ENCODE measurements around the gene DPP3. TPM values are rescaled to one million over a fixed set of nuclear protein-coding genes. Genes with fewer than 3 reads are reported as not detected.
A peak's percentile ranks its signal among the peaks of the same experiment; 100 is the strongest.
"Not testable (repeated sequence)": the region's sequence is repeated elsewhere in the genome, so short reads cannot be mapped to it uniquely, and the experiment has no call there.

Gene DPP3
- 33.9 TPM for total RNA-seq (2013)
- polyA plus RNA-seq (10 to 100 TPM; 22.4 to 37.0 (median 26.7) TPM), polyA minus RNA-seq (49.9 and 59.0 TPM in 2 replicates), total RNA-seq (4.1 to 21.8 (median 17.3) reads per million in 11 experiments)

- under 1% methylated on average over 53 of the region's 62 CpGs for WGBS (ENCODE audit: insufficient coverage)
Measured at GRCh38 chr11:66480117-66480938, at the start of gene DPP3. Gene DPP3 (plus strand): TSS chr11:66480434. CDS start chr11:66482201, 1,767 bp downstream.

GRCh38 chr11:66431287-66431686, 48.9 kb upstream of the DPP3 start:
- H3K79me2 ChIP-seq (ENCODE audit: insufficient read depth, low read length); H3K27me3 Mint-ChIP-seq (ENCODE audit: low read depth in 3 of 3); H3K9me3 ChIP-seq (replicated peaks in 1 of 2; ENCODE audit: control insufficient read depth in 1 of 2, insufficient read depth in 1 of 2, low read length in 2 of 2); H3K4me3 Mint-ChIP-seq; H3K27me3 ChIP-seq (ENCODE audit: control insufficient read depth in 2 of 2, insufficient read depth in 2 of 2, low read length in 2 of 2); H3K4me2 ChIP-seq (replicated peaks; ENCODE audit: extremely low read depth, low read length, poor library complexity, severe bottlenecking); H3K9me3 Mint-ChIP-seq; H3K4me1 Mint-ChIP-seq; H3K9ac ChIP-seq (ENCODE audit: insufficient read depth, low read length, poor library complexity, severe bottlenecking); H3K4me3 ChIP-seq (replicated peaks in 1 of 3; ENCODE audit: low read depth in 2 of 3, low read length in 3 of 3); H2AFZ ChIP-seq (ENCODE audit: insufficient read depth, low read depth, low read length, poor library complexity, severe bottlenecking); DNase-seq; H4K20me1 ChIP-seq (ENCODE audit: insufficient read depth, low read length); H3K27ac ChIP-seq (ENCODE audit: low read depth in 1 of 2, low read length in 2 of 2): not testable (repeated sequence)
- intact Hi-C loops (cut with micrococcal nuclease): loop anchor here in 1 of 2 donors (10.0 kb wide), 1 partner anchor 244 kb away; the partner anchor contains the start of gene RBM4B
- peak overlapping the region in 1 of 7 donors; percentile 85 for H3K27ac Mint-ChIP-seq
- H3K36me3 Mint-ChIP-seq: peaks cover 16 to 30% of the 10 kb centered on the region in 2 donors
- Histone ChIP-seq H3K4me1 (ENCODE audit: control insufficient read depth in 1 of 2, insufficient read depth in 2 of 2, low read length in 2 of 2) (peaks cover 8 to 11% of the 10 kb centered on the region in 2 donors), H3K36me3 (replicated peaks in 1 of 2; ENCODE audit: control insufficient read depth in 1 of 2, insufficient read depth in 2 of 2, low read length in 2 of 2) (peaks cover 10 to 14% of the 10 kb centered on the region in 2 donors)

More at GRCh38 chr11:66480117-66480938, at the start of gene DPP3:
- H3K79me2 ChIP-seq (ENCODE audit: insufficient read depth, low read length): peaks cover 14% of the 10 kb centered on the region
- peaks cover 5 to 26% of the 10 kb centered on the region in 2 donors for H3K36me3 ChIP-seq (replicated peaks in 1 of 2; ENCODE audit: control insufficient read depth in 1 of 2, insufficient read depth in 2 of 2, low read length in 2 of 2)
- Mint-ChIP-seq H3K27me3 (ENCODE audit: low read depth in 3 of 3) (peaks cover 0 to 5% (median 0%) of the 10 kb centered on the region in 3 donors), H3K4me3 (peak within 1 kb of the TSS; percentile 85 to 89), H3K9me3 (no peaks in the 10 kb centered on the region), H3K4me1 (peaks cover 18% of the 10 kb centered on the region), H3K36me3 (peaks cover 18 to 33% of the 10 kb centered on the region in 2 donors), H3K27ac (peak within 1 kb of the TSS; percentile 90 to 96 (median 92))
- peaks cover 11% of the 10 kb centered on the region for H4K20me1 ChIP-seq (ENCODE audit: insufficient read depth, low read length)
- H3K4me3 ChIP-seq (replicated peaks in 1 of 3; ENCODE audit: low read depth in 2 of 3, low read length in 3 of 3): peak within 1 kb of the TSS; percentile 51 to 87 (median 77)
- H3K9ac ChIP-seq (ENCODE audit: insufficient read depth, low read length, poor library complexity, severe bottlenecking): peak within 1 kb of the TSS; percentile 97
- H3K4me1 ChIP-seq (ENCODE audit: control insufficient read depth in 1 of 2, insufficient read depth in 2 of 2, low read length in 2 of 2): peaks cover 19 to 24% of the 10 kb centered on the region in 2 donors
- H3K27ac ChIP-seq (ENCODE audit: low read depth in 1 of 2, low read length in 2 of 2): peak within 1 kb of the TSS; percentile 82 to 96
- peak within 1 kb of the TSS; percentile 91 for H3K4me2 ChIP-seq (replicated peaks; ENCODE audit: extremely low read depth, low read length, poor library complexity, severe bottlenecking)
- TF ChIP-seq, protein P1, sequence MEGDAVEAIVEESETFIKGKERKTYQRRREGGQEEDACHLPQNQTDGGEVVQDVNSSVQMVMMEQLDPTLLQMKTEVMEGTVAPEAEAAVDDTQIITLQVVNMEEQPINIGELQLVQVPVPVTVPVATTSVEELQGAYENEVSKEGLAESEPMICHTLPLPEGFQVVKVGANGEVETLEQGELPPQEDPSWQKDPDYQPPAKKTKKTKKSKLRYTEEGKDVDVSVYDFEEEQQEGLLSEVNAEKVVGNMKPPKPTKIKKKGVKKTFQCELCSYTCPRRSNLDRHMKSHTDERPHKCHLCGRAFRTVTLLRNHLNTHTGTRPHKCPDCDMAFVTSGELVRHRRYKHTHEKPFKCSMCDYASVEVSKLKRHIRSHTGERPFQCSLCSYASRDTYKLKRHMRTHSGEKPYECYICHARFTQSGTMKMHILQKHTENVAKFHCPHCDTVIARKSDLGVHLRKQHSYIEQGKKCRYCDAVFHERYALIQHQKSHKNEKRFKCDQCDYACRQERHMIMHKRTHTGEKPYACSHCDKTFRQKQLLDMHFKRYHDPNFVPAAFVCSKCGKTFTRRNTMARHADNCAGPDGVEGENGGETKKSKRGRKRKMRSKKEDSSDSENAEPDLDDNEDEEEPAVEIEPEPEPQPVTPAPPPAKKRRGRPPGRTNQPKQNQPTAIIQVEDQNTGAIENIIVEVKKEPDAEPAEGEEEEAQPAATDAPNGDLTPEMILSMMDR (IDR thresholded peaks at IDR 0.05): no peak
- no peaks in the 10 kb centered on the region for H3K27me3 ChIP-seq (ENCODE audit: control insufficient read depth in 2 of 2, insufficient read depth in 2 of 2, low read length in 2 of 2)
- intact Hi-C loops (cut with micrococcal nuclease): loop anchor here (1.0 to 2.0 kb wide), 2 partner anchors 14 to 41 kb away; partner anchors contain the start of gene PELI3 (in 2 of the 2)
- peak within 1 kb of the TSS; percentile 89 for H2AFZ ChIP-seq (ENCODE audit: insufficient read depth, low read depth, low read length, poor library complexity, severe bottlenecking)
- peak; percentile 96 to 98 (median 96) for DNase-seq
- H3K9me3 ChIP-seq (replicated peaks in 1 of 2; ENCODE audit: control insufficient read depth in 1 of 2, insufficient read depth in 1 of 2, low read length in 2 of 2): no peaks in the 10 kb centered on the region

DNA sequence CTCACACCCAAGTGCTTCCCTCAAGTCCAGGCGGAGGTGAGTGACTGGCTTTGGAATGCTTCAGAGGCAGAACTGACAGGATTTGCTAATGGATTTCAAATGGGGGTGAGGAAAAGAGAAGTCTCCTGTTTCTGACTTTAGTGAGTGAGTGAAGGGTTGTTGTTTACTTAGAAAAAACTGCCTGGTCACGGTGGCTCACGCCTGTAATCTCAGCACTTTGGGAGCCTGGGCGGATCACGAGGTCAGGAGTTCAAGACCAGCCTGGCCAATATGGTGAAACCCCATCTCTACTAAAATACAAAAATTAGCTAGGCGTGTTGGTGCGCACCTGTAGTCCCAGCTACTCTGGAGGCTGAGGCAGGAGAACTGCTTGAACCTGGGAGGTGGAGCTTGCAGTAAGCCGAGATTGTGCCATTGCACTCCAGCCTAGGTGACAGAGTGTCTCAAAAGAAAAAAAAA, 48.3 kb upstream of the DPP3 start:
- H3K4me1 Mint-ChIP-seq; H3K27ac ChIP-seq (ENCODE audit: low read depth in 1 of 2, low read length in 2 of 2); H3K9ac ChIP-seq (ENCODE audit: insufficient read depth, low read length, poor library complexity, severe bottlenecking); H4K20me1 ChIP-seq (ENCODE audit: insufficient read depth, low read length); H2AFZ ChIP-seq (ENCODE audit: insufficient read depth, low read depth, low read length, poor library complexity, severe bottlenecking); DNase-seq; H3K9me3 ChIP-seq (replicated peaks in 1 of 2; ENCODE audit: control insufficient read depth in 1 of 2, insufficient read depth in 1 of 2, low read length in 2 of 2); H3K4me3 ChIP-seq (replicated peaks in 1 of 3; ENCODE audit: low read depth in 2 of 3, low read length in 3 of 3); H3K27me3 Mint-ChIP-seq (ENCODE audit: low read depth in 3 of 3); H3K27me3 ChIP-seq (ENCODE audit: control insufficient read depth in 2 of 2, insufficient read depth in 2 of 2, low read length in 2 of 2); H3K4me3 Mint-ChIP-seq; H3K4me2 ChIP-seq (replicated peaks; ENCODE audit: extremely low read depth, low read length, poor library complexity, severe bottlenecking); H3K9me3 Mint-ChIP-seq; H3K79me2 ChIP-seq (ENCODE audit: insufficient read depth, low read length): not testable (repeated sequence)
- intact Hi-C loops (cut with micrococcal nuclease): loop anchor here in 1 of 2 donors (10.0 kb wide), 1 partner anchor 243 kb away; the partner anchor contains the start of gene RBM4B
- H3K27ac Mint-ChIP-seq: peak overlapping the region in 1 of 7 donors; percentile 56
- Histone ChIP-seq H3K36me3 (replicated peaks in 1 of 2; ENCODE audit: control insufficient read depth in 1 of 2, insufficient read depth in 2 of 2, low read length in 2 of 2) (peaks cover 16 to 20% of the 10 kb centered on the region in 2 donors), H3K4me1 (ENCODE audit: control insufficient read depth in 1 of 2, insufficient read depth in 2 of 2, low read length in 2 of 2) (peaks cover 8 to 11% of the 10 kb centered on the region in 2 donors)
- H3K36me3 Mint-ChIP-seq: peaks cover 22 to 36% of the 10 kb centered on the region in 2 donors
- WGBS (ENCODE audit: insufficient coverage): 76% methylated on average over 2 of the region's 8 CpGs

Measured in CD14-positive monocyte (primary cell).